Spleen (tissue), 11 donors: ENCODE measurements around the gene SNX11. TPM values are rescaled to one million over a fixed set of nuclear protein-coding genes. Genes with fewer than 3 reads are reported as not detected.

Experiments
- DNase-seq: peaks from one replicate; pipeline ENCODE4 v3.0.0-alpha.2; 2020
- H3K27ac ChIP-seq, 8 donors: fragments of 200-600 bp; sonication (generic) in 7 of 8; 1 replicate in 4 of 8; 2 replicates in 4 of 8; pipeline versions ENCODE4 v1.5.0 to v1.8.0; 2016 to 2021; ENCODE audit warnings: inconsistent platforms in 4 of 8, mild to moderate bottlenecking in 4 of 8, moderate library complexity in 1 of 8
- H3K27me3 ChIP-seq, 7 donors: fragments of 200-600 bp; sonication (generic) in 6 of 7; replicated peaks in 1 of 7; 1 replicate in 4 of 7; 2 replicates in 3 of 7; pipeline versions ENCODE4 v1.5.0 to v1.8.0; 2016 to 2021; ENCODE audit warnings: inconsistent platforms in 3 of 7, mild to moderate bottlenecking in 1 of 7
- H3K36me3 ChIP-seq, 6 donors: fragments of 200-600 bp; sonication (generic) in 5 of 6; 1 replicate in 4 of 6; 2 replicates in 2 of 6; pipeline versions ENCODE4 v1.5.0 to v1.8.0; 2016 to 2021; ENCODE audit warnings: inconsistent platforms in 2 of 6
- H3K4me1 ChIP-seq, 6 donors: fragments of 200-600 bp; sonication (generic) in 5 of 6; 1 replicate in 3 of 6; 2 replicates in 3 of 6; pipeline versions ENCODE4 v1.5.0 to v1.8.0; 2016 to 2021; ENCODE audit warnings: inconsistent platforms in 3 of 6
- H3K4me3 ChIP-seq, 8 donors: fragments of 200-600 bp; sonication (generic) in 7 of 8; 1 replicate in 4 of 8; 2 replicates in 4 of 8; pipeline versions ENCODE4 v1.5.0 to v1.8.0; 2016 to 2021; ENCODE audit warnings: inconsistent platforms in 4 of 8, mild to moderate bottlenecking in 4 of 8, moderate library complexity in 2 of 8
- H3K9me3 ChIP-seq, 8 donors: fragments of 200-600 bp; sonication (generic) in 7 of 8; 1 replicate in 4 of 8; 2 replicates in 4 of 8; pipeline versions ENCODE4 v1.5.0 to v1.8.0; 2016 to 2021; ENCODE audit warnings: inconsistent platforms in 4 of 8
- CTCF ChIP-seq, 11 experiments: fragments of 200-600 bp in 7 of 11; fragments of 450-650 bp in 4 of 11; sonication (generic) in 4 of 11; IDR thresholded peaks in 8 of 11; conservative IDR thresholded peaks in 3 of 11; 1 replicate in 7 of 11; 2 replicates in 4 of 11; pipeline versions ENCODE4 v1.4.0 to v1.8.0; 2016 to 2021; ENCODE audit warnings: antibody characterized with exemption in 11 of 11, inconsistent platforms in 4 of 11, mild to moderate bottlenecking in 1 of 11
- POLR2A ChIP-seq, 3 donors: fragments of 450-650 bp; IDR thresholded peaks; one replicate each; pipeline ENCODE4 v1.5.1; 2017; ENCODE audit warnings: antibody characterized with exemption in 3 of 3, mild to moderate bottlenecking in 1 of 3
- POLR2AphosphoS5 ChIP-seq, 3 donors: sonication (generic); formaldehyde crosslinking; IDR thresholded peaks; one replicate each; pipeline ENCODE4 v1.5.1; 2017; ENCODE audit warnings: antibody characterized with exemption in 3 of 3
- WGBS, 5 donors: extraction: QIAGEN DNeasy Blood & Tissue Kit in 3 of 5; methylation state at CpG; one replicate each; pipeline versions ENCODE4 v1.1.5 to v1.1.7; 2013 to 2018; 5-methylcytosine and 5-hydroxymethylcytosine counted together
- intact Hi-C: fragments of 100-400 bp; cut with DNase I; formaldehyde crosslinking; loops from one replicate; pipeline ENCODE4 v1.15.0; 2023; ENCODE audit warnings: low total_unique reads
- polyA plus RNA-seq, 3 donors: library from polyadenylated mRNA; stranded (reverse); fragments of 200-250 nt; gene quantifications; one replicate each; pipeline ENCODE4 v1.2.1, GENCODE V29; 2013
- total RNA-seq, 7 donors: library from RNA; depleted of rRNA in 3 of 7; stranded (reverse); fragments of >200 nt in 3 of 7; fragmentation: NEBNext Ultra II Directional in 4 of 7; extraction: Animal tissue kit (Norgen Biotek cat#: 25700) in 4 of 7; gene quantifications; one replicate each; pipeline versions ENCODE4 v1.1.0 to v1.2.1, GENCODE V29; 2016 to 2021
- donor health status: healthy with polysubstance abuse.
- donor health status: DM: no; HTN: no; CAD: no; lungs with moderate emphysema.
- donor health status: DM: no; HTN: no; CAD: no.
- donor health status: Bipolar disorder and iron deficiency.
- donor health status: healthy.
- donor health status: DM: no; HTN: no; CAD: no.
- donor health status: DM: yes; HTN: yes; CAD: no.

The SNX11 gene
- total and polyA plus RNA-seq, 10 donors, result 17.6 to 45.4 (median 34.9) TPM

GRCh38 chr17:48129981-48130380 is 22.4 kb downstream of the SNX11 start:
- no peak overlapping the region for H3K27ac ChIP-seq
- DNase-seq, result no peak
- peaks cover 0 to 7% (median 0%) of the 10 kb centered on the region in 6 donors for H3K4me1 ChIP-seq
- H3K36me3 ChIP-seq, result peaks cover 0 to 31% (median 10%) of the 10 kb centered on the region in 6 donors
- intact Hi-C loops, result loop anchor here (2.0 to 5.0 kb wide), 2 partner anchors 43 to 105 kb away; no protein-coding TSS in a partner anchor
- WGBS, 5 donors, result 60 to 89% (median 74%) methylated on average over 5 of the region's 5 CpGs
- H3K27me3 ChIP-seq, result no peaks in the 10 kb centered on the region
- TF ChIP-seq CTCF (IDR thresholded peaks at IDR 0.05 in 8 of 11, conservative IDR thresholded peaks at IDR 0.05 in 3 of 11) (no peak), POLR2AphosphoS5 (IDR thresholded peaks at IDR 0.05) (no peak), POLR2A (IDR thresholded peaks at IDR 0.05) (no peak)
- H3K9me3 ChIP-seq, result no peaks in the 10 kb centered on the region
- no peak overlapping the region for H3K4me3 ChIP-seq

- Histone ChIP-seq H3K27ac (no peak overlapping the region), H3K4me1 (peaks cover 0 to 7% (median 0%) of the 10 kb centered on the region in 6 donors), H3K27me3 (no peaks in the 10 kb centered on the region), H3K4me3 (no peak overlapping the region), H3K9me3 (no peaks in the 10 kb centered on the region), H3K36me3 (peaks cover 0 to 18% (median 4%) of the 10 kb centered on the region in 6 donors)
- TF ChIP-seq CTCF (IDR thresholded peaks at IDR 0.05 in 8 of 11, conservative IDR thresholded peaks at IDR 0.05 in 3 of 11), result peak; percentile 57 to 91 (median 83)
- no peak for TF ChIP-seq POLR2A (IDR thresholded peaks at IDR 0.05)
- no peak for TF ChIP-seq POLR2AphosphoS5 (IDR thresholded peaks at IDR 0.05)
- intact Hi-C loops, result loop anchor here (2.0 to 5.0 kb wide), 2 partner anchors 44 to 107 kb away; no protein-coding TSS in a partner anchor
- DNase-seq, result no peak
- 55 to 61% (median 60%) methylated on average over 4 of the region's 4 CpGs for WGBS, 5 donors
Measured at GRCh38 chr17:48131216-48131824, 23.8 kb downstream of the SNX11 start.

- Histone ChIP-seq H3K27me3 (no peaks in the 10 kb centered on the region), H3K27ac (peak overlapping the region in 3 of 8 donors; percentile 15 to 51 (median 18)), H3K36me3 (peaks cover 0 to 13% (median 0%) of the 10 kb centered on the region in 6 donors), H3K4me1 (peaks cover 0 to 7% (median 0%) of the 10 kb centered on the region in 6 donors), H3K4me3 (no peak overlapping the region), H3K9me3 (no peaks in the 10 kb centered on the region)
- no peak for DNase-seq
- intact Hi-C loops, result loop anchor here (5.0 kb wide), 1 partner anchor 45 kb away; no protein-coding TSS in a partner anchor
- TF ChIP-seq CTCF (IDR thresholded peaks at IDR 0.05 in 8 of 11, conservative IDR thresholded peaks at IDR 0.05 in 3 of 11) (no peak), POLR2AphosphoS5 (IDR thresholded peaks at IDR 0.05) (no peak), POLR2A (IDR thresholded peaks at IDR 0.05) (no peak)
- WGBS, 5 donors, result 77 to 85% (median 80%) methylated on average over 5 of the region's 5 CpGs
Measured at GRCh38 chr17:48132385-48132784, 24.8 kb downstream of the SNX11 start.

GRCh38 chr17:48134912-48135480 is 27.4 kb downstream of the SNX11 start:
- TF ChIP-seq CTCF (IDR thresholded peaks at IDR 0.05 in 8 of 11, conservative IDR thresholded peaks at IDR 0.05 in 3 of 11) (no peak), POLR2A (IDR thresholded peaks at IDR 0.05) (no peak), POLR2AphosphoS5 (IDR thresholded peaks at IDR 0.05) (no peak)
- 87 to 91% (median 89%) methylated on average over 3 of the region's 3 CpGs for WGBS, 5 donors

More at GRCh38 chr17:48134912-48135480, 27.4 kb downstream of the SNX11 start:
- DNase-seq, result no peak
- peaks cover 0 to 12% (median 2%) of the 10 kb centered on the region in 6 donors for H3K4me1 ChIP-seq
- peaks cover 0 to 13% (median 0%) of the 10 kb centered on the region in 6 donors for H3K36me3 ChIP-seq
- intact Hi-C loops, result loop anchor here (5.0 kb wide), 1 partner anchor 48 kb away; no protein-coding TSS in a partner anchor
- no peak overlapping the region for H3K27ac ChIP-seq
- H3K27me3 ChIP-seq, result no peaks in the 10 kb centered on the region
- no peaks in the 10 kb centered on the region for H3K9me3 ChIP-seq
- no peak overlapping the region for H3K4me3 ChIP-seq
